Retinal pigment epithelial cell (primary cell): ENCODE results near the gene AKAP3.

Experiments used
- DNase-seq: peaks from one replicate; pipeline ENCODE4 v3.0.0-alpha.2; 2010; ENCODE audit warnings: low read depth
- H3K4me3 ChIP-seq: 2 replicates; pipeline ENCODE4 v1.5.1; 2011; ENCODE audit warnings: mild to moderate bottlenecking, low read length, control low read depth, moderate library complexity
- TF ChIP-seq, protein P1 (sequence below): conservative IDR thresholded peaks from 2 replicates; pipeline ENCODE4 v1.5.1; 2011; ENCODE audit warnings: low read depth, low read length, control low read depth, inconsistent platforms

Gene AKAP3

GRCh38 chr12:4587108-4587507 is 61.7 kb downstream of the AKAP3 start:
- DNase-seq: no peak
- no peak overlapping the region for H3K4me3 ChIP-seq
- TF ChIP-seq, protein P1, sequence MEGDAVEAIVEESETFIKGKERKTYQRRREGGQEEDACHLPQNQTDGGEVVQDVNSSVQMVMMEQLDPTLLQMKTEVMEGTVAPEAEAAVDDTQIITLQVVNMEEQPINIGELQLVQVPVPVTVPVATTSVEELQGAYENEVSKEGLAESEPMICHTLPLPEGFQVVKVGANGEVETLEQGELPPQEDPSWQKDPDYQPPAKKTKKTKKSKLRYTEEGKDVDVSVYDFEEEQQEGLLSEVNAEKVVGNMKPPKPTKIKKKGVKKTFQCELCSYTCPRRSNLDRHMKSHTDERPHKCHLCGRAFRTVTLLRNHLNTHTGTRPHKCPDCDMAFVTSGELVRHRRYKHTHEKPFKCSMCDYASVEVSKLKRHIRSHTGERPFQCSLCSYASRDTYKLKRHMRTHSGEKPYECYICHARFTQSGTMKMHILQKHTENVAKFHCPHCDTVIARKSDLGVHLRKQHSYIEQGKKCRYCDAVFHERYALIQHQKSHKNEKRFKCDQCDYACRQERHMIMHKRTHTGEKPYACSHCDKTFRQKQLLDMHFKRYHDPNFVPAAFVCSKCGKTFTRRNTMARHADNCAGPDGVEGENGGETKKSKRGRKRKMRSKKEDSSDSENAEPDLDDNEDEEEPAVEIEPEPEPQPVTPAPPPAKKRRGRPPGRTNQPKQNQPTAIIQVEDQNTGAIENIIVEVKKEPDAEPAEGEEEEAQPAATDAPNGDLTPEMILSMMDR: no peak

DNA sequence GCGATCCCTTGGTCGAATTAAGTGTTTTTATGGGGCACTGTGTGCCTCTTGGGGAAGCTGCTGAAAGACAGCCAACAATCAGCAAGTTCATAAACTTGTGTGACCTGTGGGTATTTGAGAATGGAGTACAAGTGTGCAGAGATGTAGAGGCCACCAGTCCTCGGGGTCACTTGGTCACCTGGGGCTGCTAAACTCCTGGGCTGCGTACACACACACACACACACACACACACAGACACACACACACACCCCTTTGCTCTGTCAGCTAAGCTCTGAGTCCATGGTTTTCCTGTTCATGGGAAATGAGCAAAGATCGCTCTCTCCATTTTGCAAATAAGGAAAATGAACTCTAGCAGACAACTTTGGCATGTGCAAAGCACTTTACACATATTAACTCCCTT is 62.4 kb downstream of the AKAP3 start:
- TF ChIP-seq, protein P1: no peak
- DNase-seq: no peak
- H3K4me3 ChIP-seq: no peak overlapping the region

DNA sequence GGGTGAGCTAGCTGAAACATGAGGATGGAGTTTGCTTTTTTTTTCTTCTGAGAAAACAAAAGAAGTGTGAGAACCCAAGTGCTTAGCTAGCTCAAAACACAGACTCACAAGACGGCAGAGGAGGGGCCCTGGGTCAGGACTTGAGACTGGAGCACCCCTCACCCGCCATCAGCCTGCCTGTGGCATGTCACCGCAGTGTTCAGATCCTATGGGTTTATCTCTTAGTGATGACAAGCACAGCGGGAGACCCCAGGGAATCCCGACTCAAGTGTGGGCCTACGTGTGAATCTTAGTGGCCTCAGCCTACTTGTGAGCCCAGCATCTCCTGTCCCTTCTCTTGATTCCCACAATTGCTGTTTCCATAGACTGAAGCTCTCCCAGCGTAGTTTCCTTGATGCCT is 64.0 kb downstream of the AKAP3 start:
- no peak overlapping the region for H3K4me3 ChIP-seq
- no peak for DNase-seq
- TF ChIP-seq, protein P1: no peak

DNA sequence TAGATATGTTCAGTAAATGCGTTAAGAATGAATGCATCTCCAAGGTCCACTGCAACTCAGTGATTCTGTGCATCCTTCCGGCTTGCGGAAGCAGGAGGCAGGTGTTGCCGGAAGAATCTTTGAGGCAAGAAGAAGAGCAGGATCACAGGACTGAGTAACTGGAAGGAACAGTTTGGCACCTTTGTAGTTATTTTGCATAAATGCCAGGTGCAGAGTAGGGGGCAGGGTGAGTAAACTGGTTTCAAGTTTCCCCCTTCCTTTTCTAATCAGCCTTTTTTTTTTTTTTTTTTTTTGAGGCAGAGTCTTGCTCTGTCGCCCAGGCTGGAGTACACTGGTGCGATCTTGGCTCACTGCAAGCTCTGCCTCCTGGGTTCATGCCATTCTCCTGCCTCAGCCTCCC is 64.6 kb downstream of the AKAP3 start:
- no peak overlapping the region for H3K4me3 ChIP-seq
- DNase-seq: no peak
- TF ChIP-seq, protein P1: no peak

DNA sequence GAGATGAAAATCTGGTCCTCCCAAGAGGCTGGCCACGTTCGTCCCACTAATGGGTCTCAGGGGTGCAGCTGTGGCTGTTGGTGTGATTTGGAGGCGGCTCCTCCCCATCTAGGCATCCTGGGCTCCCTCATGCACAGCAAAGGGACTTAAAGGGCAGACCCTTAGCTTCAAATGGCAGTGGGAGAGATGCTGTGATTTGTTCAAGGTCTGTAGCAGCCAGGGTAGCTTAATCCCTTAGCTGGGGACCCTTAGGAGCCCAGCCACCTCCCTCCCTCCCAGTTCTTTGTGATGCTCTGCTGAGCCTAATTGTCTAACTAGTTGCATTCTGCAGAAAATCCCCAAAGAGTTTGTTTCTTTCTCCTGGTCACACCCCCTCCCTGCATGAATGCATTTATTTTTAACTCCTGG is 68.6 kb downstream of the AKAP3 start:
- no peak overlapping the region for H3K4me3 ChIP-seq
- DNase-seq: no peak
- TF ChIP-seq, protein P1: no peak

- peak; percentile 43 for DNase-seq
- H3K4me3 ChIP-seq: no peak overlapping the region
- TF ChIP-seq, protein P1: peak; percentile 54
Observed at GRCh38 chr12:4579305-4580102, 69.3 kb downstream of the AKAP3 start.

DNA sequence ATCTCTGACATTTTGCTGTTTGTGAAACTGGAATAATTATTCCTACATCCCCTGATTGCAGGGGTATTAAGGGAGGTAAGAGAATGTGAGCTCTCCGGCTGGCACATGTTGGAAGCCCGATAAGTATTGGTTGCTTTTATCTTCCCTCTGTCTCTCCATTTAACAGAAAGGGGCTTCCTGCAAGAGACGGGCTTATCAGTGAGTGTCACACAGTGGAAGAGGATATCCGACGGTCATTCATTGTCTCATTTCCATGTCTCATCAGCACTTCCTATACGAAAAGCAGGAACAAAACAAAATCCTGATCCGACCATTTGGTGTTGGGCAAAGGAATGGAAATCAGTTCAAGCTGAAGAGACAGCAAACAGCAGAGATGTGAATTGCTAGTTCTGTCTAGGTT is 76.2 kb downstream of the AKAP3 start:
- TF ChIP-seq, protein P1: no peak
- DNase-seq: no peak
- no peak overlapping the region for H3K4me3 ChIP-seq
